HG03060 (cell line): ENCODE data around the gene NUP62.
A peak's percentile ranks its signal among the peaks of the same experiment; 100 is the strongest.
"Not testable (repeated sequence)": the region's sequence is repeated elsewhere in the genome, so short reads cannot be mapped to it uniquely, and the experiment has no call there.

Experiments
- ATAC-seq: cut with Tn5 transposase; IDR thresholded peaks from one replicate; pipeline ENCODE4 v1.9.1; 2021; ENCODE audit warnings: low read depth, moderate number of reproducible peaks; ENCODE audit not compliant: unreplicated experiment

NUP62 gene

DNA sequence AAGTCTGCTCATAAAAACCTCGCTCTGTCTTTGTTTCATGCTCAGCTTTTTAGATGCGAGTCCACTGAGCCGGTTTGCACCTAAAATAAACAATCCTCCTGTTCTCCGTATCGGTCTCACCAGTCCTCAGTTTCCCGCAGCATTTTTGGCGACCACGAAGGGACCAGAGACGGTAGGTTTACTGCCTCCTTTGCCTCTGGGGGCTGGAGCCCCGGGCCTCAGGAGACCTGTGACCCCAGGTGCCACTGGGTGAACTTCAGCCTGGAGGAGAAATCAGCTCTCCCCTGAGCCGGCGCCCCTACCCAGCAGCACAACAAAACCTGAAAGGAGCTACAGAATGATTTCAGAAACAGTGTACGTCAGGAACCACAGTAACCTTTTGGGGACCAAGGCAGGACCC, 23.6 kb upstream of the NUP62 start:
- no peak for ATAC-seq

DNA sequence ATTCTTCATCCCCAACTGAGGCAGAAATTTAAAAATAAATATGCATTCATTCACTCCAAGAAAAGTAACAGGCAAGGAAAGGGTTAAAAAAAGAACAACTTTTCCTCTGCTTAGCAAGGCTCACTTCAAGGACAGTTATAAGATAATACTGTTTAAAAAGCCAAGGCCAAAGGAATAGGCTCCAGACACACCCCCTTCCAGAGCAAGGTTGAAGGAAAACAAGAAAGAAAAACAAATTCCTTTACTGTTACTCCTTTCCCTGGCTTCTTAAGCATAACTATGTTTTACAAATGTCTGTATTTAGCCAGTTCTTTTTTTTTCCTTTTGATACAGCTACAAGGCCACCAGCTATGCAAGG, 23.2 kb upstream of the NUP62 start:
- no peak for ATAC-seq

GRCh38 chr19:49951806-49952478, 22.6 kb upstream of the NUP62 start:
- no peak for ATAC-seq

DNA sequence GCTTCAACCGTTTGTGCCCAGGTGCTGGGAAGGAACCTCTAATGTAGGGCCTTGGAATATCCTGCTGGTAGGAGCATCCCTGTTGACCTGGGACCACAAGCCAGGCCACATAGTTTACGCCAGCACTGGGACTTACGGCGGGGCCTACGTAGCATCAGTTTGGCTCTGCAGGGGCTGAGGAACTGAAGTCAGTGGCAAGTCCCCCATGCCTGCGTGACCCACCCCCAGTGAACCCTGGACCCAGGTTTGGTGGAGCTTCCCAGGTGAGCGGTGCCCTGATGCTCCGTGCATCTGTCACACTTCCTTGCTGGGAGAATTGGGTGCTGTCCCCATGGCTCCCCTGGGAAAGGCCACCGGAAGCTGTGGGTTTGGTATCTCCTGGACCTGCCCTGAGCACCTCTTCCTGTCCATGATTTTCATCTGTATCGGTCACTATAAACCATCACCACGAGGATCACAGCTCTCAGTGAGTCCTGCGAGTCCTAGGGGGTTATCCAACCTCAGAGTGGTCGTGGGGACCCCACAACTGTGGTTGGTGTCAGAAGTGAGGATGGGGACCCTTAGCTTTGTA, 21.7 kb upstream of the NUP62 start:
- ATAC-seq = no peak

- no peak for ATAC-seq
Observed at GRCh38 chr19:49950590-49950948, 21.3 kb upstream of the NUP62 start.

DNA sequence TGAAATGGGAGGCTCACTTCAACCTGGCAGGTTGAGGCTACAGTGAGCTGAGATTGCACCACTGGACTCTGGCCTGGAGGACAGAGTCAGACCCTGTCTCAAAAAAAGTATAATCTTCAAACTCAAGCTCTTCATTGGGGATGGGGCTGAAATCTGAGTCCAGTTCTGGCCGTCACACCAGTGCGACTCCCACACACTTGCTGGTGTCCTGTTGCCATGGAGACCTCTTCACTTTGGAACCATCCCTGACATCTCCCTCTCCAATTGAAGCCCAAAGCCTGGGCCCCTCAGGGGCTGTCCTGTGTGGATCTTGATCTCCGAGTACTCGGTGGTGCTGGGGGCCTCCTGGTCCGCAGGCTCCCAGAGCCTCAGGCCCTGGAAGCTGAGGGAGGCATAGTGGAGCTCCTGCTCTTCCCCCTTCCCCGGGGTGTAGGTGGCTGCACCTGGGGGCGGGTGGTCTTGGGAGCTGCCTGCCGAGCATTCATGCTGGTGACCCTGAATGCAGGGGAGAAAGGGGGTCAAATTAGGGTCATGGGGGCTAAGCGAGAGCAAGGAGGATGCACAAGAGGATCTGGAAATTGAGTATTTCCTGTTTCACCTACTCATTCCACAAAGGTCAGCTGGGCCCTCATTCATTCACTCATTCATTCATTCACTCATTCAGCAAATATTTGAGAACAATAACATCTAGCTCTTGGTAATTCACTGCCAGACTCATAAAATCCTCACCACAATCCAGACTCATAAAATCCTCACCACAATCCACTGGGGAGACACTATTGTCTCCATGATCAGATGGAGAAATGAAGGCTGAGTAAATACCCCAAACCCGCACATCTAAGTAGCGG, 20.7 kb upstream of the NUP62 start:
- ATAC-seq = no peak

- no peak for ATAC-seq
Observed at GRCh38 chr19:49946415-49946814, 17.1 kb upstream of the NUP62 start.

DNA sequence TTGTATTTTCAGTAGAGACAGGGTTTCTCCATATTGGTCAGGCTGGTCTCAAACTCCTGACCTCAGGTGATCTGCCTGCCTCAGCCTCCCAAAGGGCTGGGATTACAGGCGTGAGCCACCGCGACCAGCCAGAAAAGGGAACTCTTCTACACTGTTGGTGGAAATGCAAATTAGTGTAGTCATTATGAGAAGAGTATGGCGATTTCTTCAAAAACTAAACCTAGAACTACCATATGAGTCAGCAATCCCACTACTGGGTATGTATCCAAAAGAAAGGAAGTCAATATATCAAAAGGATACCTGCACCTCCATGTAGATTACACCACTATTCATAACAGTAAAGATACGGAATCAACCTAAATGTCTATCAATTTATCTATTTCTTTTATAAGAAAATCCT, 15.3 kb upstream of the NUP62 start:
- not testable (repeated sequence) for ATAC-seq

DNA sequence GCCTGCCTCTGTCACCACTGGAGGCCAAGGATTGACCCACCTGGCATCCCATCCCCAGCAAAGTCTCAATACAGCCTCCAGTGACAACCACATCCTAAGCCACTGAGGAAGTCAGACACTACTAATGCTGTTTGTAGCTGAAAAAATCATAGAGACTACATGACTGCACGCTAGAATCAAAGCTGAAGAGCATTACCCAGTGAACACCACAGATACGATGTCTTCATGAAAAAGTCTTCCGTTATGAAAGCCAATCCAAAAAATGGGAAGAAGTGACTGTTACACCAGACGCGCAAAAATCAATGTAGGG, 11.1 kb upstream of the NUP62 start:
- no peak for ATAC-seq

DNA sequence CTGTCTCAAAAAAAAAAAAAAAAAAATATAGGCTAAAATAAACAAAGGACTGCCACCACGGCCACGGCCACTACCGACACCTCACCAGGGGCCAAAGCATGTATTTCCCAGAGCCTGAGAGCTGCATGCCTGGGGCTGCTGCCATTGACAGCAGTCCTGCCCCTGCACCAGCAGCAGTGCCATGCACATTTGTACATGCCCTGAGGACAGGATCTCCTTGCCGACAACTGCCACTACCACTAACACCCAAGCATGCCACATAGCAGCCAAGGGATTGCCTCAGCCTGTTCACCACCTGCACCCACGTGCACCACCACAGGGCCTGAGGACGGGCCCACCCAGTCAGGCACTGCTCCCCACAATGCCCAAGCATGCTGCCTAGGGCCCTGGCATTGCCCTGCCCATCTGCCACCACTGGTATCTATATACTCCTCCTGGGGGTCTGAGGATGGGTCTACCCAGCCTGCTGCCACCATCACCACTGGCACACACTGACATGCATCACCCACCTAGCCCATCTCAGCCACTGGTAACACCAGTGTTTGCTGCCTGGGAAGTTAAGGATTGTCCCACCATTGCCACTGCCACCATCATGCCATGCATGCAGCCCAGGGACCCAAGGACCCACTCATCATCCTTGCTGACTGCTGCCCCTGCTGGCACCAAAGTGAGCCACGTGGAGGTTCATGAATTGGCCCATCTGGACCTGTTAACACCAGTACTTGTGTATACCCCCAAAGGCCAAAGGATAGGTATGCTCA, 10.6 kb upstream of the NUP62 start:
- no peak for ATAC-seq

DNA sequence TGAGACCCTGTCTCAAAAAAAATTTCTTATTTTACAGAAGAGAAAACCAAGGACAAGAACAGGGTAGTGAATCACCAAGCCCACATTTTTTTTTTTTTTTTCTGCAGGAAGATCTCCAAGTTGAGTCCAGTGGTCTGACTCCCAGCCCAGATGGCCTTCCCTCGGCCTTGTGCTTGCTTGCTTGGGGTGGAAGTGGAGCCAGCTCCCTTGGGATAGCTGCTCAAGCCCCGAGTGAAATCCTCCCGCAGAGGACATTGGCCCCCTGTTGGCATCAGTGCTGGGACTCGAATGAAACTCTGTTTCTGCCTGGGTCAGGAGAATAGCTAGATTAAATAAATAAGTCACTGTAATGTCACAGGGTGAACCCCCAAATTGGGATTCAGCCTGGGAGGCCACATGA, 9.4 kb upstream of the NUP62 start:
- ATAC-seq = no peak

- no peak for ATAC-seq
Observed at GRCh38 chr19:49937750-49938381, 8.6 kb upstream of the NUP62 start.

DNA sequence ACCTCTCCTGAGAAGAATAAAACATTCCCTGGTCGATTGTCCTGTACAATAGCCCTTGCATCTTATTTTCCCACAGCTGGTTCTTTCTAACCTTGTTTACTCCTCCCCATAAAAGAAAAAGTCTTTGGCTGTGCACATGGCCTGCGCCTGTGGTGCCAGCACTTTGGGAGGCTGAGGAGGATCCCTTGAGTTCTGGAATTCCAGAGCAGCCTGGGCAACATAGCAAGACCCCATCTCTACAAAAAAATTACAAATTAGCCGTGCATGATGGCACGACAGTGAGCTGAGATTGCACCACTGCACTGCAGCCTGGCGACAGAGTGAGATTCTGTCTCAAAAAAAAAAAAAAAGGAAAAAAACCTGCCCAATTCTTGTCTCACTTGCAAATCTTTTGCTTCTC, 7.2 kb upstream of the NUP62 start:
- ATAC-seq = no peak

GRCh38 chr19:49933643-49934042, 4.3 kb upstream of the NUP62 start:
- no peak for ATAC-seq

GRCh38 chr19:49932731-49933131, 3.4 kb upstream of the NUP62 start:
- ATAC-seq = no peak

- ATAC-seq = no peak
Observed at GRCh38 chr19:49932041-49932451, 2.7 kb upstream of the NUP62 start.

DNA sequence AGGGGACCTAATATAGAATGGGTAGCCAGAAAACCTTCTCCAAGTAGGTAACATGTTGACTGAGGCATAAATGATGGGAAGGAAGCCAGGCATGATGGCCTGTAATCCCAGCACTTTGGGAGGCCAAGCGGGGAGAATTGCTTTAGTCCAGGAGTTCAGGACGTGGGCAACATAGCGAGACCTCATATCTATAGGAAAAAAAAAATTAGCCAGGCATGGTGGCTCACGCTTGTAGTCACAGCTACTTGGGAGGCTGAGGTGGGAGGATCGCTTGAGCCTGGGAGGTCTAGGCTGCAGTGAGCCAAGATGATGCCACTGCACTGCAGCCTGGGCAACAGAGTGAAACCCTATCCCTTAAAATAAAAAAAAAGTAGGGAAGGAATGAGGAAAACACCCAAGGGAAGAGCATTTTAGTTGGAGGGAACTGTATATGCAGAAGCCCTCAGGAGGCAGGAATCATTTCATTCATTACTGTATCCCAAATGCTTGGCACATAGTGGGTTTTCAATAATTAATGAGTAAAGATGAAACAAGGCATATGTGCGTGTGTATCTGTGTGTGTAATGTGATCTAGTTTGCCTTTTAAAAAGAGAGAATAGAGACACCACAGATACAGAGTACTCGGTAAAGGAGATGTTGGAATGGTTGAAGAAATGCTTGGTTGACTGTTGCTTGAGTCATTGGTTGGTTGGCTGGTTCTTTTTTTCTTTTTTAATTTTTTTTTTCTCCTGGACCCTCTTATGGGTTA, 2.2 kb upstream of the NUP62 start:
- no peak for ATAC-seq

- ATAC-seq = no peak
Observed at GRCh38 chr19:49930483-49931011, 1.2 kb upstream of the NUP62 start.

DNA sequence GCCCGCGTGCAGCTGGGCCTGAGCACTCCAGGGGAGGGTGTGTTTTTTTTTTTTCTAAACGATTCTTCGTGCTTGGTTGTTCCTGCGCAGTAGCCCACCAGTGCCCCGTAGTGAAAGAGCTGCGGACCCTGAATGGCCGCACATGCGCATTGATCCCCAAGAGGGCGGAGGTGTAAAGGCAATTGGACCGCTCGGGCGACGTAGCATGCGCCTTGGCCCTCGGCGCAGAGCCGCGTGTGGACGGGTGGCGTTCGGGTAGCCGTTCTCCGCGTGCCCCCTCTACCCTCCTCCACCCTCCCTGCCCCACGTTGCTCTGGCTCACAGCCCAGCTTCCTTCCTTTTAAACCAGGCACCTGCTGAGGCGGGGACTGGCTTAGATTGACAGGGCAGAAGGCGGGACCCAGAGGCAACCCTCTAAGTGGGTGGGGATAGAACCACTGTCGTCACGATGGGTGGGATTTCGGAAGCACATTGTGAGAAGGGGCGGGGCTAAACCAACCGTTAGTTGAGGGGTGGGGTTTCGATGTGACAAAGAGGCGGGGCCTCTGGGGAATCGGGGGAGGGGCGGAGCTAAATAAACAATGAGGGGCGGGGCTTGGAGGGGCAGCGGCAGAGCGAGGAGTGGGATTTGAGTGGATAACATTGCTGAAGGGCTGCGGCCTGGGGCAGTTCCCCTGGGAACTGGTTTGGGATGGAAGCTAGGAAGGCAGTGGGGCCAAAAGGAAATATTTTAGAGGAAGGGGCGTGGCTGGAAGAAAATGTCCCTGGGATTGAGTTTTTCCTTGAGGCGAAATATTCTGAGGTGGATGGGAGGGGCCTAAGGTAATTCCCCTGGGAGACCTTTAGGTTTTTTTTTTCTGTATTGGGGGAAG, 543 bp upstream of the NUP62 start:
- peak; percentile 68 for ATAC-seq
